GM23338 (cell line): ENCODE data around the gene CYP2C18.
"Not testable (repeated sequence)": the region's sequence is repeated elsewhere in the genome, so short reads cannot be mapped to it uniquely, and the experiment has no call there.

Source experiments
- CREB1 ChIP-seq: fragments of 250-450 bp; sonication (Bioruptor Pico); IDR thresholded peaks from 2 replicates; pipeline ENCODE4 v1.5.0; 2020; ENCODE audit warnings: low read depth, mild to moderate bottlenecking, moderate library complexity
- EZH2 ChIP-seq: fragments of 200-600 bp; sonication (generic); IDR thresholded peaks from one replicate; pipeline ENCODE4 v1.8.0; 2017; ENCODE audit warnings: antibody characterized with exemption, mild to moderate bottlenecking, low read depth; ENCODE audit not compliant: unreplicated experiment
- EZH2phosphoT487 ChIP-seq: fragments of 200-600 bp; sonication (generic); IDR thresholded peaks from one replicate; pipeline ENCODE4 v1.8.1; 2018; ENCODE audit warnings: antibody characterized with exemption; ENCODE audit not compliant: unreplicated experiment
- JUNB ChIP-seq: IDR thresholded peaks from one replicate; pipeline ENCODE4 v1.6.1; 2016; ENCODE audit warnings: antibody characterized with exemption; ENCODE audit not compliant: unreplicated experiment
- POLR2AphosphoS5 ChIP-seq: IDR thresholded peaks from 2 replicates; pipeline ENCODE4 v1.6.1; 2016; ENCODE audit warnings: antibody characterized with exemption, low read depth
- TF ChIP-seq, protein P1 (sequence below), 2 experiments: fragments of 200-600 bp in 1 of 2; sonication (generic) in 1 of 2; conservative IDR thresholded peaks; 2 replicates each; pipeline versions ENCODE4 v1.5.1 to v1.6.1; 2016 to 2017; ENCODE audit warnings: antibody characterized with exemption in 2 of 2, low read depth in 2 of 2, mild to moderate bottlenecking in 2 of 2, moderate library complexity in 1 of 2
- TF ChIP-seq, protein P2 (sequence below): fragments of 250-450 bp; sonication (Bioruptor Pico); IDR thresholded peaks from 2 replicates; pipeline ENCODE4 v1.5.0; 2020; ENCODE audit warnings: mild to moderate bottlenecking, moderate library complexity
- TF ChIP-seq, protein P3 (sequence below): IDR thresholded peaks from one replicate; pipeline ENCODE4 v1.6.1; 2018; ENCODE audit warnings: antibody characterized with exemption; ENCODE audit not compliant: unreplicated experiment

DNA sequence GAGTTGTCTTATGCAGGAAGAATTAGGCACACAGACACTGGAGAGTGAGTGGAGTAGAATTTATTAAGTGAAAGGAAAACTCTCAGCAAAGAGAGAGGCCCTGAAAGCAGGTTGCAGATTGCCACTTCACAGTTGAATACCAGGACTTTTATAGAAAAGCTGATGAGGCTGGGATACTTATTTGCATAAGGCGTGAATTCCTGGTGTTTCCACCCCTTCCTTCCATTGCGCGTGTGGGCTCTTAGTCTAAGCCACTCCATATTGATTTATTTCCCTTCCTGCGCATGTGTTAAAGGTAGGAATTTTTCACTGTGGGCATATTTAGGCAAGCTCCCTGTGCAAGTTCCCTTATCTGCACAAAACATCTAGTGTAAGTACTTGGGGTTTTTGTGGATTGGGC lies 893 bp upstream of the CYP2C18 start:
- TF ChIP-seq, protein P1, sequence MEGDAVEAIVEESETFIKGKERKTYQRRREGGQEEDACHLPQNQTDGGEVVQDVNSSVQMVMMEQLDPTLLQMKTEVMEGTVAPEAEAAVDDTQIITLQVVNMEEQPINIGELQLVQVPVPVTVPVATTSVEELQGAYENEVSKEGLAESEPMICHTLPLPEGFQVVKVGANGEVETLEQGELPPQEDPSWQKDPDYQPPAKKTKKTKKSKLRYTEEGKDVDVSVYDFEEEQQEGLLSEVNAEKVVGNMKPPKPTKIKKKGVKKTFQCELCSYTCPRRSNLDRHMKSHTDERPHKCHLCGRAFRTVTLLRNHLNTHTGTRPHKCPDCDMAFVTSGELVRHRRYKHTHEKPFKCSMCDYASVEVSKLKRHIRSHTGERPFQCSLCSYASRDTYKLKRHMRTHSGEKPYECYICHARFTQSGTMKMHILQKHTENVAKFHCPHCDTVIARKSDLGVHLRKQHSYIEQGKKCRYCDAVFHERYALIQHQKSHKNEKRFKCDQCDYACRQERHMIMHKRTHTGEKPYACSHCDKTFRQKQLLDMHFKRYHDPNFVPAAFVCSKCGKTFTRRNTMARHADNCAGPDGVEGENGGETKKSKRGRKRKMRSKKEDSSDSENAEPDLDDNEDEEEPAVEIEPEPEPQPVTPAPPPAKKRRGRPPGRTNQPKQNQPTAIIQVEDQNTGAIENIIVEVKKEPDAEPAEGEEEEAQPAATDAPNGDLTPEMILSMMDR (conservative IDR thresholded peaks at IDR 0.05; ENCODE audit: low read depth in 2 of 2), result not testable (repeated sequence)
- TF ChIP-seq EZH2; CREB1 (CRISPR knock-in tag); POLR2AphosphoS5; EZH2phosphoT487; JUNB: not testable (repeated sequence)
- TF ChIP-seq, protein P2, sequence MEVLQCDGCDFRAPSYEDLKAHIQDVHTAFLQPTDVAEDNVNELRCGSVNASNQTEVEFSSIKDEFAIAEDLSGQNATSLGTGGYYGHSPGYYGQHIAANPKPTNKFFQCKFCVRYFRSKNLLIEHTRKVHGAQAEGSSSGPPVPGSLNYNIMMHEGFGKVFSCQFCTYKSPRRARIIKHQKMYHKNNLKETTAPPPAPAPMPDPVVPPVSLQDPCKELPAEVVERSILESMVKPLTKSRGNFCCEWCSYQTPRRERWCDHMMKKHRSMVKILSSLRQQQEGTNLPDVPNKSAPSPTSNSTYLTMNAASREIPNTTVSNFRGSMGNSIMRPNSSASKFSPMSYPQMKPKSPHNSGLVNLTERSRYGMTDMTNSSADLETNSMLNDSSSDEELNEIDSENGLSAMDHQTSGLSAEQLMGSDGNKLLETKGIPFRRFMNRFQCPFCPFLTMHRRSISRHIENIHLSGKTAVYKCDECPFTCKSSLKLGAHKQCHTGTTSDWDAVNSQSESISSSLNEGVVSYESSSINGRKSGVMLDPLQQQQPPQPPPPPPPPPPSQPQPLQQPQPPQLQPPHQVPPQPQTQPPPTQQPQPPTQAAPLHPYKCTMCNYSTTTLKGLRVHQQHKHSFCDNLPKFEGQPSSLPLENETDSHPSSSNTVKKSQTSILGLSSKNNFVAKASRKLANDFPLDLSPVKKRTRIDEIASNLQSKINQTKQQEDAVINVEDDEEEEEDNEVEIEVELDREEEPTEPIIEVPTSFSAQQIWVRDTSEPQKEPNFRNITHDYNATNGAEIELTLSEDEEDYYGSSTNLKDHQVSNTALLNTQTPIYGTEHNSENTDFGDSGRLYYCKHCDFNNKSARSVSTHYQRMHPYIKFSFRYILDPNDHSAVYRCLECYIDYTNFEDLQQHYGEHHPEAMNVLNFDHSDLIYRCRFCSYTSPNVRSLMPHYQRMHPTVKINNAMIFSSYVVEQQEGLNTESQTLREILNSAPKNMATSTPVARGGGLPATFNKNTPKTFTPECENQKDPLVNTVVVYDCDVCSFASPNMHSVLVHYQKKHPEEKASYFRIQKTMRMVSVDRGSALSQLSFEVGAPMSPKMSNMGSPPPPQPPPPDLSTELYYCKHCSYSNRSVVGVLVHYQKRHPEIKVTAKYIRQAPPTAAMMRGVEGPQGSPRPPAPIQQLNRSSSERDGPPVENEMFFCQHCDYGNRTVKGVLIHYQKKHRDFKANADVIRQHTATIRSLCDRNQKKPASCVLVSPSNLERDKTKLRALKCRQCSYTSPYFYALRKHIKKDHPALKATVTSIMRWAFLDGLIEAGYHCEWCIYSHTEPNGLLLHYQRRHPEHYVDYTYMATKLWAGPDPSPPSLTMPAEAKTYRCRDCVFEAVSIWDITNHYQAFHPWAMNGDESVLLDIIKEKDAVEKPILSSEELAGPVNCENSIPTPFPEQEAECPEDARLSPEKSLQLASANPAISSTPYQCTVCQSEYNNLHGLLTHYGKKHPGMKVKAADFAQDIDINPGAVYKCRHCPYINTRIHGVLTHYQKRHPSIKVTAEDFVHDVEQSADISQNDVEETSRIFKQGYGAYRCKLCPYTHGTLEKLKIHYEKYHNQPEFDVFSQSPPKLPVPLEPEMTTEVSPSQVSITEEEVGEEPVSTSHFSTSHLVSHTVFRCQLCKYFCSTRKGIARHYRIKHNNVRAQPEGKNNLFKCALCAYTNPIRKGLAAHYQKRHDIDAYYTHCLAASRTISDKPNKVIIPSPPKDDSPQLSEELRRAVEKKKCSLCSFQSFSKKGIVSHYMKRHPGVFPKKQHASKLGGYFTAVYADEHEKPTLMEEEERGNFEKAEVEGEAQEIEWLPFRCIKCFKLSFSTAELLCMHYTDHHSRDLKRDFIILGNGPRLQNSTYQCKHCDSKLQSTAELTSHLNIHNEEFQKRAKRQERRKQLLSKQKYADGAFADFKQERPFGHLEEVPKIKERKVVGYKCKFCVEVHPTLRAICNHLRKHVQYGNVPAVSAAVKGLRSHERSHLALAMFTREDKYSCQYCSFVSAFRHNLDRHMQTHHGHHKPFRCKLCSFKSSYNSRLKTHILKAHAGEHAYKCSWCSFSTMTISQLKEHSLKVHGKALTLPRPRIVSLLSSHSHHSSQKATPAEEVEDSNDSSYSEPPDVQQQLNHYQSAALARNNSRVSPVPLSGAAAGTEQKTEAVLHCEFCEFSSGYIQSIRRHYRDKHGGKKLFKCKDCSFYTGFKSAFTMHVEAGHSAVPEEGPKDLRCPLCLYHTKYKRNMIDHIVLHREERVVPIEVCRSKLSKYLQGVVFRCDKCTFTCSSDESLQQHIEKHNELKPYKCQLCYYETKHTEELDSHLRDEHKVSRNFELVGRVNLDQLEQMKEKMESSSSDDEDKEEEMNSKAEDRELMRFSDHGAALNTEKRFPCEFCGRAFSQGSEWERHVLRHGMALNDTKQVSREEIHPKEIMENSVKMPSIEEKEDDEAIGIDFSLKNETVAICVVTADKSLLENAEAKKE, result not testable (repeated sequence)
- TF ChIP-seq, protein P3, sequence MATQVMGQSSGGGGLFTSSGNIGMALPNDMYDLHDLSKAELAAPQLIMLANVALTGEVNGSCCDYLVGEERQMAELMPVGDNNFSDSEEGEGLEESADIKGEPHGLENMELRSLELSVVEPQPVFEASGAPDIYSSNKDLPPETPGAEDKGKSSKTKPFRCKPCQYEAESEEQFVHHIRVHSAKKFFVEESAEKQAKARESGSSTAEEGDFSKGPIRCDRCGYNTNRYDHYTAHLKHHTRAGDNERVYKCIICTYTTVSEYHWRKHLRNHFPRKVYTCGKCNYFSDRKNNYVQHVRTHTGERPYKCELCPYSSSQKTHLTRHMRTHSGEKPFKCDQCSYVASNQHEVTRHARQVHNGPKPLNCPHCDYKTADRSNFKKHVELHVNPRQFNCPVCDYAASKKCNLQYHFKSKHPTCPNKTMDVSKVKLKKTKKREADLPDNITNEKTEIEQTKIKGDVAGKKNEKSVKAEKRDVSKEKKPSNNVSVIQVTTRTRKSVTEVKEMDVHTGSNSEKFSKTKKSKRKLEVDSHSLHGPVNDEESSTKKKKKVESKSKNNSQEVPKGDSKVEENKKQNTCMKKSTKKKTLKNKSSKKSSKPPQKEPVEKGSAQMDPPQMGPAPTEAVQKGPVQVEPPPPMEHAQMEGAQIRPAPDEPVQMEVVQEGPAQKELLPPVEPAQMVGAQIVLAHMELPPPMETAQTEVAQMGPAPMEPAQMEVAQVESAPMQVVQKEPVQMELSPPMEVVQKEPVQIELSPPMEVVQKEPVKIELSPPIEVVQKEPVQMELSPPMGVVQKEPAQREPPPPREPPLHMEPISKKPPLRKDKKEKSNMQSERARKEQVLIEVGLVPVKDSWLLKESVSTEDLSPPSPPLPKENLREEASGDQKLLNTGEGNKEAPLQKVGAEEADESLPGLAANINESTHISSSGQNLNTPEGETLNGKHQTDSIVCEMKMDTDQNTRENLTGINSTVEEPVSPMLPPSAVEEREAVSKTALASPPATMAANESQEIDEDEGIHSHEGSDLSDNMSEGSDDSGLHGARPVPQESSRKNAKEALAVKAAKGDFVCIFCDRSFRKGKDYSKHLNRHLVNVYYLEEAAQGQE, result not testable (repeated sequence)
